CD4-positive, alpha-beta T cell treated with Interleukin-6 at 100 ng/mL for 8 hours (primary cell): ENCODE data around the gene TUBA1A.
"Not testable (repeated sequence)": the region's sequence is repeated elsewhere in the genome, so short reads cannot be mapped to it uniquely, and the experiment has no call there.

Source experiments
- DNase-seq: peaks from one replicate; pipeline ENCODE4 v3.0.0-alpha.2; 2020; ENCODE audit warnings: mixed read lengths, low spot score

TUBA1A gene

DNA sequence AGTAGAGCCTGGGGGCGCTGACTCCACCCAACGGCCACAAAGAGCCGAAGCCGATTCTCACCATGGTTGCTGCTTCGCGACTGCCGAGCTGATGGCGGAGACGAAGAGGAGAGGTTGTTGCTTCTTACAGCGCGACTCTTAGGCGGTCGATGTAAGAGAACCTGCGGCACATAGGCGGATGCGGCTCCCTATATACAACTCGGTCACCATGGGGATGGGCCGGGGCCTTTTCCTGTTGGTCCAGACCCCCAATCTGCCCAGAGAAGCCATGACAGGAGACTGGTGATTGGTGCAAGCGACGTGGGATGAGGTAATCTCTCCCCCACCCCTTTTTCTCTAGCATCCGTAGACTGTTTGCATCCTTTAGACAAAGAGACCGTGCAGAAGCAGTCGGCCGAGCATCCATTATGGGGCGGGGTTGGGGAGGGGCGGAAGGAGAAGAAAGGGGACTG, at the start of gene TUBA1A:
Gene TUBA1A, minus strand, starts transcription at position 165 of the 452 bp plus-strand sequence. Its CDS starts 101 bp downstream, at position 64.
- peak; percentile 98 for DNase-seq

DNA sequence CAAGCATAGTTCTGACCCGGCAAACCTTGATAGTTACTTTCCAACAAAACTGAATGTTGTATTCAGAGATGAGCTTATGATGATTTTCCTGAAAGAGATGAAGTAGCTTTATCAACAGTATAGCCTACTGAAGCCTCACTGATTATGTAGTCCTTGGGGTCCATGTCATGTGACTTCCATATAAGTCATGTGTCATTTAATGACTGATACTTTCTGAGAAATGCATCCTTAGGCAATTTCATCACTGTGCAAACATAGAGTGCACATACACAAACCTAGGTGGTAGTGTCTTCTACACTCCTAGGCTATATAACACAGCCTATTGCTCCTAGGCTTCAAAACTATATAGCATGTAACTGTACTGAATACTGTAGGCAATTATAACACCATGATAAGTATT, 47.5 kb upstream of the TUBA1A start:
- no peak for DNase-seq

DNA sequence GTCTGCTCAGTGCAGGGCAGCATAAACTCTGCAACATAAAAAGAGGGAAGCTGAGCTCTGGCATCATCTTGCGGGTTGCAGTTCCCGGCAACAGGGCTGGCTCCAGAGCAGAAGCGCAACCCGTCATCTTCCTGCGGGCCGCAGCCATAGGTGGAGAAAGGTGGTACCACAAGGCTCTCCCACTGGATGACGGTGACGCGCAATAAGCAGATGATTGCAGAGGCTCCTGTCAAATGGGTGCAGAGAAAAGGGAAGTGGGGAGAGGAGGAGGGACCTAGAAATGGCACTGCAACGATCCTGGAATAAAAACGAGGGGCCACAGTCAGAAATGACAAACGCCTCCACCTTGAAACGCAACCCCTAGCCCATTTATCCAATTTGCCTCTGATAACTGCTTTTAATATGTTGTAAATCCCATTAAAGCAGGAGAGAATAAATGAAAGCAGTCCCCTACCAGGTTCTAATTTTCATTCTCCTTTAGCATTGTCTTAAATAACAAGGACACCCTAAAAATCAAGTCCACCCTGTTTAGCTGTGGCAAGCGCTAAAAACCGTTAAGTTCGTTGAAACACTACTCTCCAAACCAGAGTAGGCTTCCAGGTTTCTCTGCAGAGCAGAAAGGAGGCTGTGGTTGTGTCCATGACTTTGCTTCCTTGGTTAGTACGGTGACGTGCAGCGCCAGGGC, 45.1 kb upstream of the TUBA1A start:
- peak; percentile 5 for DNase-seq

DNA sequence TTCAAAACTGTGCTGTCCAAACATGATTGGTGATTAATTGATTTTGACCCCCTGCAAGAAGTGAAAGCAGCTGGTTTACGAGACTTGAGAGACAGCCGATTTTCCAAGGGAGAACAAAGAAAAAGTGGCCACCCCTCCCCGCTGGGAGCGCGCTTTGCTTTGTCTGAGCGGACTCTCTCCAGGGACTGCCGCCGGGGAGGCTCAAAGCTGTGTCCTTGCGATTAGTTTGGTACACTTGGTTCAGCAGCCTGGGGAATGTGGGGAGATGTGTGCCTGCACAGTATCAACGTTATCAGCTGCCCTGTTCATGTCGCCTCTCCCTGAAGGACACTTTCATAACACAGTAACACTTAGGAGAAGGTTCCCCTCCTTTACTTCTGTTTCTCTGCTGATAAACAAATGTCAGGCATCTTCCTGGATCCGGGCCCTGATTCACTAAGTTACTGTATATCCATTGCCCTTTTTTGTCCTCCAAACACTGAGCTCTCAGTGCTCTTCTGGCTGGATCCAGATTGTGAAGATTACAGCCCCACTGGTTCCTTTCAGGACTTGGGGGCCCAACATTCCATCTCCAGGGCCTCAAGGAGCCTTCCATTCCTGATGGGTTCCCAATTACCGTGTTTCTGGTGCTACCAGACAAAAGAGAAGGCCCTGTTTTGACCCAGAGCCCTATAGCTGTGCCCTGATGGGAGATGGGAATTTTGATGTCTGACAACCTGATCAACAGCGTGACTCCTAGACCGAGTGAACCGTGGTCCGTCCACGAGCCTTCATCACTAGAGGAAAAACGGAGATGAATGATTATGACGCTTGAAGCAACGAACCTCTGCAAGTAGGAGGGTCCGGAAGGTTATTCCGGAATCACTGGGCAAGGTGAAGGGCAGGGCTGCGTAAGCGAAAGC, 44.3 kb upstream of the TUBA1A start:
- no peak for DNase-seq

DNA sequence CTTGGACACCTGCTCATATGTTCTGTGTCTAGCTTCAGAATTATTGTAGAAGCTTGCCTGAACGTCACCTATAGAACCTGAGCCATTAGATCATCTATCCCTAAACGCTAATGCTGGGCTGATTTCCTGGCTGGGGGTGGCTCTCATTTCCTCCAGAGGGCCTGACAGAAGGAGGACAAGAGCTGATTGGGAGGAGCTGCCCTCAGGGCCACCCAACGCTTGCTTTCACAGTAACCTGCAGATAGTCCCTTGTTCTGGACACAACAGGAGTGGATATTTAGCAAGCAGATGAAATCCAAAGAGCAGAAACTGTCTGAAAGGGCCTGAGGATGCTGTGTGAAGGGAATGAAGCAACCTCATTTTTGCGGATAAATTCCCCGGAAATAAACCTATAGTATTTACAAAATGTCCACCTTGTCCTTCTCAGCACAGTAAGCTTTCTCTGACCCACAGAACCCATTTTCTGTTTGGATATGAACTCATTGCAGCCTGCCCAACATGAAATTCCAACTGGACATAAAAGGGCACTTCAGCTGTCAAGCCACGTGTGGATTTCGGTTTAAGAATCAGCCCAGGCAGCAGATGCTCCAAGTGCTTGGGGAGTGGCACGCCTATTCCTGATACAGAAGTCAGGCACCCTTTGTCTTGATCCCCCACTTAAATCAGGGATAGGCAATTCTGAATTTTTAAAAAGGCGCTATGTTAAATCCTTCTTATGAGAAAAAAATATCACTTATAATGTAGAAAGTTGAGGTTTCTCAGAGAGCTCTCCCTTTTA, 43.2 kb upstream of the TUBA1A start:
- no peak for DNase-seq

DNA sequence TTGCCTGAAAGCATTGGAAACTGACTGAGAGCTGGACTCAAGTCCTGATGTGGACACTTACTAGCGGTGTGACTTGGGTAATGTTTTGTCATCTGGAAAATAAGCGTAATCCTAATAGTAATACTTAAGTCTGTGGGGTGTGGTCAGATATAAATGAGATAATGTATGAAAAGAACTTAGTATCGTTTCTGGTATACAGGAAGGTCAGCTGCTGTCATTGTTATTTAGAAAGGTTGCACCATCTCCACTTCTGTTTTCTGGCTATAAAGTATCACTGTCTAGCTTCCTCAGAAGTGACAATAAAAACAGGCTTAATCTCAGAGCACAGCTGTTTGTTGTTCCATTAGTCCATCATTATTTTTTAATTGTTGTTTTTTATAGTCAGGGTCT, 41.9 kb upstream of the TUBA1A start:
- no peak for DNase-seq

DNA sequence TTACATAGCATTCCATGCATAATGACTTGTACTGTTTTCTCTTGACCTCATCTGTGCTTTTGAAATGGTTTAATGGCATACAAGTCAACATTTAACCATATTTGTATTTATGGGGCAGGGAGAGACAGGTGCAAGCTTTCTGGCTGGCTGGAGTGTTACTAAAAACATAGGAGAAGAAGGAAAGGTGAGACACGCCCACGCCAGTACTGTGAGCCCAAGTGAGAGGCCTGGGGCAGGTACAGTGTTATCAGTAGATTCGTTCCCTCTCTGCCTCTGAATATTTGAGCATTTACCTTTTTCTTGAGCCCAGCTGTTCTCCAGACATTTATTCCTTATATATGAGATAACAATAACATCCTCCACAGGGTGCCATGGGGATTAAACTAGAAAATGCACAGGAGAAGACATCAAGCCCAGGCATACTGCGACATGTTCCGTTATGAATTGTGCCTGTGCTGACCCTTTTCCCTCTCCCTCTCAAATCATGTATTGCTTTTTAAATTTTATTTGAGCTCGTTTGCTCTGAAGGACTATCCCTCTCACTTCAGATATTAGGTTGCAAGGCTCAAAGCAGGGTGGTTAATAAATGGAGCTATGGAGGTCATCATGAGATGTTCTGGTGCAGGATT, 41.4 kb upstream of the TUBA1A start:
- DNase-seq = no peak

DNA sequence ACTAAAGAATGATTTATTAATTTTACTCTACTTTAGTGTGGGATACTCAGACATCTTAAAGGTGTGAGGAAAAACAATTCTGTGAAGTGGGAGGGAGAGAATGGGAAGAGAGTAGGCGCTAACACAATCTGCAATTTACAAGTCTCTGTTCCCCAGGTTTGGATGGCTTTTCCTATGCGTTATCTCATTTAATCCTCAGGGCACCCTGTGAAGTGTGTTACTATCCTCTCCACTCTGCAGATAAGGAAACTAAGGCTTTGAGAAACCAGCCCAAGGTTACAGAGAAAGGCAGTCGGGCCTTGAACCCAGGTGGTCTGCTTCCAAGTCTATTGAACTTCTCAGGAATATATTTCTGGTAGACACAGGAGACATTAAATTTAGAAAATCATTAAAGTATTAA, 39.8 kb upstream of the TUBA1A start:
- DNase-seq = no peak

DNA sequence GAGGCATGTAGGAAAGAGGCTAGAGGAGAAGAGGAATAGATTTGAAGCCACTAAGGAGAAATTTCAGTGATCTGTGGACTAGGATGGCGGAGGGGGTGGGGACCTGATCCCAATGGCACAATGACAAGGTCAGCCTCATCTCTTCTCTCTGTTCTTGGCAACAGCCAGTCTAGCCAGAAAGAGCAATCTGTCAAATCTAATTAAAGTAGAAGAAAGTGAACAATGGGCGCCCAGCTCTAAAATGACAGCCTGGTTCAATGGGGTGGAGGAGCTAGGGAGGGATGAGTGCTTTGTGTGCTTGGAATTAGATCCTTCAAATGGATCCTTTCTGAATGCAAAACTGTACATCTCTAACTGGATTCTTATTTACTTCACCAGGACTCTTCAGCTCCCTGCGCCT, 38.8 kb upstream of the TUBA1A start:
- DNase-seq = no peak

DNA sequence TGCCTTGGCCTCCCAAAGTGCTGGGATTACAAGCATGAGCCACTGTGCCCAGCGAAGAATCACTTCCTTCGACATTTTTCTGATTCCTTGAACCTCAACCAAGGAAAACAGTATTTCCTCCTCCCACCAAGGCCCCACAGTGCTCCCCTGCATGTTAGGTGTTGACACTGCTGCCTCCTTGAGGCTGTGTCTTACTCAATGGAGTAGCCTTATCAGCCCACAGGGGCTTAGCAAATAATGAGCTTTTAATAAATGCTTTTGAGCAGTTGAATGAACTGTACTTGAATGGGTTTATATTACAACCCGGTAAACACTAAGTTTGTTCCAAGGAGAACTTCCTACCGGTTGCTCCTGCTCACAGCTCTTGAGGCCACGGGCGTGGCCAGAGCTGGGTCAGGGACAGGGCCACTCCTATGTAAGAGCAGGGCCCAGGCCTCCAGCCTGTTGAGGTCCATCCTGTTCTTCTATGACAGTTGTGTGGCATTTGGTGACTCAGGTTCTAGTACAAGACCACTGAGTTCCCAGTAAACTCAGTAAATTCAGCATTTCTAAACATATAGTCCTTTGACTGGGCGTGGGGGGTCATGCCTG, 36.8 kb upstream of the TUBA1A start:
- no peak for DNase-seq

DNA sequence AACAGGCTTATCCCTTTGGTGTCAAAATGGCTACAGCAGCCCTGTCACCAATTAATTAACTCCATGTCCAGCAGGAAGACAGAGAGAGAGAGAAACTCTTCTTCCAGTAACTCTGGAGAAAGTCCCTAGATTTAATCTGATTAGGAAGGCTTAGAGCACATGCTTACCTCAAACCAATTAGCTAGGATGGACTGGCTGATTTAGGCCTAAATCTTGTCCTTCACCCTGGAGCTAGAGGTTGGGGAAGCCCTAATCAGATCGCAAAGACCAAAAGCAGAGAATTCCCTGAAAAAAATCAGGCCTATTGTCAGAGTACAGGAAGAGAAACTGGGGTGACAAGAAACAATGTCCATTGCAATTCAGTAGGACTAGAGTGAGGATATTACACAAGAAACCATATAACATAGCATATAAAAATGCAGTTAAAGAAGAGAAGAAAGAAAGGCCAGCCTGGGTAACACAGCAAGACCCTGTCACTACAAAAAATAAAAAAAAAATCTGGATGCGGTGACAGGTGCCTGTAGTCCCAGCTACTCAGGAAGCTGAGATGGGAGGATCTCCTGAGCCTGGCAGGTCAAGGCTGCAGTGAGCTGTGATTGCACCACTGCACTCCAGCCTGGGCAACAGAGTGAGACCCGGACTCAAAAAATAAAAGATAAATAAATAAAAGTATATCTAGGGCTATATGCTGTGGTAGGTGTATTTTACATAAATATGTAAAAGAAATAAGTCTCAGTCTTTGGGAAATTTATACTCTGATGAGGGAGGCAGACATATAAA, 34.9 kb upstream of the TUBA1A start:
- DNase-seq = no peak

DNA sequence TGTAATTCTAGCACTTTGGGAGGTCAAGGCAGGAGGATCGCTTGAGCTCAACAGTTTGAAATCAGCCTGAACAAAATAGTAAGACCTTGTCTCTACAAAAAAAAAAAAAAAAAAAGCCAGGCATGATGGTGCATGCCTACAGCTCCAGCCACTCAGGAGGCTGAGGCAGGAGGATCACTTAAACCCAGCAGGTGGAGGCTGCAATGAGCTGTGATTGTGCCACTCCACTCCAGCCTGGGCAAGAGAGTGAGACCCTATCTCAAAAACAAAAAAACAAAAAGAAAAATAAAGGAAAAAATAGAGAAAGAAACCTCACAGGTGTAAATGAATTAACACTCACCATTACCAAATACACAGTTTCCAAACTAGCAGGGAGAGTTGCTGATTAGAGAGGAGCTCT, 34.2 kb upstream of the TUBA1A start:
- DNase-seq = no peak

DNA sequence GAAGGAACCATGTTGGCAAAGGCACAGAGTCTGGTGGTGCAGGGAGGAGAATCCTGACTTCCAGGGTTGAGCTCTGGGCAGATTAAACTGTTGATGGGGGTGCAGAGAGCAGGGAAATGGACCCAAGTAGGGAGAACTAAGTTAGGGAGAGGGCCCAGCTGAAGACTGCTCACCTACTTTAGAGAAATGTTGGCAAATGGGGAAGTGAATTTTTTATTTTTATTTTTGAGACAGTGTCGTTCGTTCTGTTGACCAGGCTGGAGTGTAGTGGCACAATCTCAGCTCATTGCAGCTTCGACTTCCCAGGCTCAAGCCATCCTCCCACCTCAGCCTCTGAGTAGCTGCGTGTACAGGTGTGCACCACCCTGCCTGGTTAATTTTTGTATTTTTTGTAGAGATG, 32.1 kb upstream of the TUBA1A start:
- DNase-seq = no peak

DNA sequence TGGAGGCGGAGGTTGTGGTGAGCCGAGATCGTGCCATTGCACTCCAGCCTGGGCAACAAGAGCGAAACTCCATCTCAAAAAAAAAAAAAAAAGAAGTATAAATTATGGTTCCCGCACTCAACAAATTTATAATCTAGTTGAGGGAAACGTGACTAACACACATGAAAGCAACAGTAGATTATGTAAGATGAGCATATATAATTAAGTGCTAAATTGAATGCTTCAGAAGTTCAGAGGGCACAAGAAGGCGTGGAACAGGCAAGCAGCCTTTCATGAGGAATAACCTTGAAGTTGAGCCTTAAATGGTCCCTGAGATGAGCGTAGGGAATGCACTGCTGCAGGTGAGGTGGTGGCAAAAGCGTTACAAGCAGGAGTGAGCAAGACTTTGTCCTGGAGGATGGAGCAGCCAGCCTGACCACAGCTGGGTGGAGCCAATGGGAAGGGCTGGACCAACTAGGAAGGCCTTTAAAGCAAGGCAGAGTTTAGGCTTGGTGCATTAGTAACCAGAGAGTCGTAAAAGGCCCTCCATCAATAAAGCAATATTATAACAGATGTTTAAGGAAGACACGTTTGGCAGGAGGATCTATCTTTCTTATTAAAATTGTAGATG, 30.6 kb upstream of the TUBA1A start:
- no peak for DNase-seq

DNA sequence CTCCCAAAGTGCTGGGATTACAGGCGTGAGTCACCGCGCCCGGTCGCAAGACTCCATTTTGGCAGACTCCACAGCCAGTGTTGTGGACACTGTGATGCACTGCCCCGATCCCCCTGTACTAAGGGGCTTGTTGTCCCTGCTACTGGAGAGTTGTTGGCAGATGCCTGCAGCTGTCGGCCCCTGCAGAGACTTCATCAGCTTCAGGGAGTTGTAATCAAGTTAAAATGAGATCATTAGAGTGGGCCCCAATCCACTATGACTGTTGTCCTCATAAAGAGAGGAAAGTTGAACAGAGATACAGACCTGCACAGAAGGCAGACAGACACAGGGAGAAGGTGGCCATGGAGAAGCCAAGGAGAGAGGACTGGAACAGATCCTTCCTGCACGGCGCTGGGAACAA, 23.7 kb upstream of the TUBA1A start:
- DNase-seq = no peak

DNA sequence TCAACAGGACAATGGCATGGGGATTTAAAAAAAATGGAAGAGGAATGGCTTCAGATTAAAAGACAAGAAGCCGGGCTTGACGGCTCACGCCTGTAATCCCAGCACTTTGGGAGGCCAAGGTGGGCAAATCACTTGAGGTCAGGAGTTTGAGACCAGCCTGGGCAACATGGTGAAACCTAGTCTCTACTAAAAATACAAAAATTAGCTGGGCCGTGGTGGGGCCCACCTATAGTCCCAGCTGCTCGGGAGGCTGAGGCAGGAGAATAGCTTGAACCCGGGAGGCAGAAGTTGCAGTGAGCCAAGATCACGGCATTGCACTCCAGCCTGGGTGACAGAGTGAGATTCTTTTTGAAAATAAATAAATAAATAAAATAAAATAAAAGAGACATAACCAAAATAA, 21.8 kb upstream of the TUBA1A start:
- not testable (repeated sequence) for DNase-seq

DNA sequence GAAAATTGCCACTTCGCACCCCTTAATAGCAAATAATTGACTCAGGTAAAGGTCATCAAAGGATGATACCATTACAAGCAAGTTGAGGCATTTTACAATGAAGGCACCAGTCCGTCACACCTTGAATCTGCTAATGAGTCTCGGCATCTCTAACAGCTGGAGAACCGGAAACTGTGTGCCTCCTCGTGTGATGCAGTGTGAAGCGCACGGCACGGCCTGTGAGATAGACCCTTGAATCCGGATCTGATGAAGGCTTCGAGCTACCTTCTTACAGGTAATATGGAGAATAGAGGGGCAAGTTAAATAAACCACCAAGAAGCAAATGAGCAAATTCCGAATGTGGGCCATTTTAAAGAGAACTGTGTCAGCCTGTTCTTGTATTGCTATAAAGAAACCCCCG, 19.8 kb upstream of the TUBA1A start:
- DNase-seq = no peak

DNA sequence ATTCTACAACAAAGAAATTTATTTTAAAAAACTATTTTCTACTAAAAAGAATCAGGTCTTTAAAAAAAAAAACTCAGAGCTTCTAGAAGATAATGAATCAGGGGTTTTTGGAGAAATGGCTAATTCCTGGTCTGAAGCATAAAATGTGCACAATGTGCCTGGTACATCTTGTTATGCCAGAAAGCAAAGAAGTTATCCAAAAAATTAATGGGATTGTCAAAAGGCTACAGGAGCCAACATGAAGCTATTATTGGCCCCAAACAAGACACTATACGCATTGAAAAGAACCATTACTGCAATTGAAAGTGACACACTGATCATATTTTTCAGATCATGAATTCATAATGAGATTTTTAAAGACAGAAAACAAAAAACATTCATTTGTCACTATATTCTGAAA, 19.3 kb upstream of the TUBA1A start:
- DNase-seq = no peak

DNA sequence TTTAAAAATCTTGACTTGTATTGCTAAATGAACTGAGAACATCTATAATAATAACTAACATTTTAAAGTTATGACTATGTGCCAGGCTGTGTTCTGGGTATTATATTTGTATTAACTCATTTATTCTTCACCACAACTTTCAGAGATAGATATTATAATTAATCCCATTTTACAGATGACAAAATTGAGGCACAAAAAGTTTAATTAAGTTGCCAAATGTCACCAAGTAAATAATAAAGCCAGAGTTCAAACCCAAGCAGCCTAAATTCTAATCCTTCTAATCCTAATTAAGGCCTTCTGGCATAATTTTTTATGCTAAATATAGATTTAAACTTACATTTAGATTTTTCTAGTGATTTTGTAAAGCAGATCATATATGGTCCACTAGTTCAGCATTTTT, 17.5 kb upstream of the TUBA1A start:
- no peak for DNase-seq

DNA sequence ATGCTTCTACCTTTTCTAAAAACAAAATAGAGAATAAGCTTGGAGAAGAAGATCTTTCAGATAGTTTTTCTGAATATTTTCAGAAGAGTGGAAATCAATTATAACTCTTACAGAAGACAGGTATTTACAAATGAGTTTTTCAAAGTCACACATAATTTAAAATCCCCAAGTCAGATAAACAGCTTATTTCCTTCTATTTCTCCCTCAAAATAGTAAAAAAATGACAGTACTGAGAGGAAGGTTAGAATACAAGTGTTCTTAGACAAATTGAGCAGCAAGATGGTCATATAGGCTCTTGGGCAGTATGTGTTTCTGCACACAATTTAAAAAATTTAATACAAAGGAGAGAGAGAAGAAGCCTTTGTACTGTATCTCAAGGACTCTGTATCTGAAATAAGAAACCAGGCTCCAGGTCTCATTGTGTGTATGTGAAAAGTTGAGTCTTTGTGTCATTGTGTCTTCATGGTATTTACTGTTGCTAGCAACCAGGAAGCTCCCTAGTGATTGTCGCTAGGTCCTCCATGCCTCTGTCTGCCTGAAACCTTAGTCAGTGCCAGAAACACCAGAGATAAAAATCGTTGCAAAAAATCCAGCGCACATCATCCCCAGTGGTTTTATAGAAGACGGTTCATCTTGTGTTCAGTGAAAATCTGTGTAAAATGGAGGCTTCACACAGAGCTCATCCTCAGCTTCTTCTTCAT, 12.9 kb upstream of the TUBA1A start:
- DNase-seq = no peak
